Neural cell (in vitro differentiated cells): Measurements from ENCODE around the gene KLHL6.

Experiments used
- CTCF ChIP-seq: fragments of 450-650 bp; IDR thresholded peaks from 2 replicates; pipeline ENCODE4 v1.5.1; 2014; ENCODE audit warnings: antibody characterized with exemption, mild to moderate bottlenecking, moderate library complexity; ENCODE audit not compliant: poor library complexity, severe bottlenecking
- EZH2 ChIP-seq: fragments of 200-600, 300-800 bp; shearing (Covaris generic), sonication (generic); IDR thresholded peaks from 2 replicates; pipeline ENCODE4 v1.6.1; 2014; ENCODE audit warnings: antibody characterized with exemption, low read length, borderline replicate concordance, mild to moderate bottlenecking; ENCODE audit not compliant: insufficient read depth, poor library complexity, severe bottlenecking
- RAD21 ChIP-seq: fragments of 450-650 bp; conservative IDR thresholded peaks from 2 replicates; pipeline ENCODE4 v1.6.1; 2014; ENCODE audit warnings: antibody characterized with exemption, mild to moderate bottlenecking, moderate library complexity

GRCh38 chr3:183454064-183454463 is 101.4 kb downstream of the KLHL6 start:
- no peak for TF ChIP-seq RAD21
- TF ChIP-seq EZH2 = no peak
- no peak for TF ChIP-seq CTCF
